Measurements from ENCODE around the gene DNAJC1.
A peak's percentile ranks its signal among the peaks of the same experiment; 100 is the strongest.

- TF ChIP-seq ZNF263 (CRISPR knock-in tag; IDR thresholded peaks at IDR 0.05; ENCODE audit: low read depth) (no peak), CTCF (IDR thresholded peaks at IDR 0.05) (peak; percentile 33; the same call in 1 of the 2 replicates), ZNF671 (CRISPR knock-in tag; IDR thresholded peaks at IDR 0.05) (no peak)
- TF ChIP-seq, protein P1, sequence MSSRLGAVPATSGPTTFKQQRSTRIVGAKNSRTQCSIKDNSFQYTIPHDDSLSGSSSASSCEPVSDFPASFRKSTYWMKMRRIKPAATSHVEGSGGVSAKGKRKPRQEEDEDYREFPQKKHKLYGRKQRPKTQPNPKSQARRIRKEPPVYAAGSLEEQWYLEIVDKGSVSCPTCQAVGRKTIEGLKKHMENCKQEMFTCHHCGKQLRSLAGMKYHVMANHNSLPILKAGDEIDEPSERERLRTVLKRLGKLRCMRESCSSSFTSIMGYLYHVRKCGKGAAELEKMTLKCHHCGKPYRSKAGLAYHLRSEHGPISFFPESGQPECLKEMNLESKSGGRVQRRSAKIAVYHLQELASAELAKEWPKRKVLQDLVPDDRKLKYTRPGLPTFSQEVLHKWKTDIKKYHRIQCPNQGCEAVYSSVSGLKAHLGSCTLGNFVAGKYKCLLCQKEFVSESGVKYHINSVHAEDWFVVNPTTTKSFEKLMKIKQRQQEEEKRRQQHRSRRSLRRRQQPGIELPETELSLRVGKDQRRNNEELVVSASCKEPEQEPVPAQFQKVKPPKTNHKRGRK (CRISPR knock-in tag; IDR thresholded peaks at IDR 0.05; ENCODE audit: borderline replicate concordance), result no peak
- TF ChIP-seq, protein P2, sequence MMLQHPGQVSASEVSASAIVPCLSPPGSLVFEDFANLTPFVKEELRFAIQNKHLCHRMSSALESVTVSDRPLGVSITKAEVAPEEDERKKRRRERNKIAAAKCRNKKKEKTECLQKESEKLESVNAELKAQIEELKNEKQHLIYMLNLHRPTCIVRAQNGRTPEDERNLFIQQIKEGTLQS (CRISPR knock-in tag; conservative IDR thresholded peaks at IDR 0.05), result no peak
Observed at GRCh38 chr10:21993360-21994001, 10.0 kb downstream of the DNAJC1 start.

Data from WTC11 (cell line).